Activated T-helper 17 cell treated with anti-CD3 and anti-CD28 coated beads, Interleukin-2, amount 50 U/mL, for 72 hours (primary cell): Measurements from ENCODE around the gene EIF2S2. TPM values are rescaled to one million over a fixed set of nuclear protein-coding genes. Genes with fewer than 3 reads are reported as not detected.

Experiments
- ATAC-seq: fragments of 150-1000 bp; cut with Tn5 transposase; replicated peaks from 2 replicates; pipeline ENCODE4 v1.10.0; 2021; ENCODE audit warnings: mild to moderate bottlenecking, moderate library complexity
- H3K27ac Mint-ChIP-seq: one replicate; pipeline ENCODE4 v1.8.0; 2022; ENCODE audit warnings: mixed read lengths
- H3K27me3 Mint-ChIP-seq: one replicate; pipeline ENCODE4 v1.8.0; 2022; ENCODE audit warnings: mixed read lengths
- H3K36me3 Mint-ChIP-seq: one replicate; pipeline ENCODE4 v1.8.0; 2022; ENCODE audit warnings: low read depth, mild to moderate bottlenecking, mixed read lengths
- H3K4me1 Mint-ChIP-seq: one replicate; pipeline ENCODE4 v1.8.0; 2022; ENCODE audit warnings: mixed read lengths
- H3K4me3 Mint-ChIP-seq: one replicate; pipeline ENCODE4 v1.8.0; 2022; ENCODE audit warnings: mild to moderate bottlenecking, mixed read lengths
- H3K9me3 Mint-ChIP-seq: one replicate; pipeline ENCODE4 v1.8.0; 2022; ENCODE audit warnings: mixed read lengths
- total RNA-seq, 2 donors: library from RNA; stranded (reverse); gene quantifications; one replicate each; pipeline ENCODE4 v1.2.3, GENCODE V29; 2022

Gene EIF2S2
- total RNA-seq, 2 donors from 2014 or later: 64.0 to 107 TPM

DNA sequence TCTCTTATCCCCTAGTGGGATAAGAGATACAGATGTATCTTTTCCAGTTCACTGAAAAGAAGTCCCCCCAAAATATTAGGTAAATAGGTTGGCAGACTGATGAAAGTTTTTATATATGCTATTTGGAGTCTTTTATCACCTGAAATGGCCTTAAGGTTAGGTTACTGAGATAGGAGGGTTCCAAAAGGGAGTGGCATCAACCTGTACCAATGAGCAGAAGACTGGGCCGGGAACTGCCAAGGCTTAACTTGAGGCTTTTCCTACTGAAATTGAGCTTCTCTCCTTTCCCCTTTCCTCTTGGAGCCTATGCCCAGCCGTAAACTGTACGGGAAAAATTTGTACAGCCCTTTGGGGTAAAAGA, 42.0 kb downstream of the EIF2S2 start:
- ATAC-seq: no peak
- Mint-ChIP-seq H3K27me3 (no peaks in the 10 kb centered on the region), H3K9me3 (no peaks in the 10 kb centered on the region), H3K4me1 (peaks cover 12% of the 10 kb centered on the region), H3K27ac (peak overlapping the region; percentile 68), H3K36me3 (peaks cover 40% of the 10 kb centered on the region), H3K4me3 (no peak overlapping the region)

DNA sequence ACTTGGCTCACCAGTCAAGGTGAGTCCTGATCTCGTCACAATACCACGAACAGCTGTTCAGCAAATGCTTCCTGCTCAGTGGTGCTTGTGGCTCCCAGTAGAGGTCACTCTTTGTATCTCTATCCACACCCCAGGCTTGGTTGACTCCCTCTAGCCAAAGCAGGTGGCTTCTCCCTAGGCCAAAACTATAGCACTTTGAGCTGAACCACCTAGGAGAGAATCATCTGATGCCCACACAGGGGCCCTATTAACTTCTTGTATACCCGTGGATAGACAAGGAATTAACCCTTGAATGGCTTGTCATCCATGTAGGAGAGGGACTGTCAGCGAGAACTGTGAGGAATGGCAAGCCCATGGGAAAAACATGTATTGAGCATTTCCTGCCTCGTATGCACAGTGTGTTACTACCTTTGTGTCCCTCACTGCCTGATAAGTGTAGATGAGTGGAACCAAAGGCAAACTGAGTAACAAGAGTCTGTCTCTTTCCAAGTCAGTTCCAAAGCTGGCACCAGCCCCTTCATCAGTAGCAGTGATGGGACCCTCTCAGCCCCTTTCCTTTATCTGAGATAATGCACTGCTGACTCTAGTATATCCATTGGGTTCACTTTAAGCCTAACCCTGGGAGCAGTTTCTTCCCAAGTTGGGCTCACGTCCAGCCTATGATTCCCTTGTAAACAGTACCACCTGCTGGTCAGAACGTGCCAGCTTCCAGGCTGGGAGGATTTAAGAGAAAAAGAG, 42.5 kb downstream of the EIF2S2 start:
- peak; percentile 91 for ATAC-seq
- H3K9me3 Mint-ChIP-seq: no peaks in the 10 kb centered on the region
- peak overlapping the region; percentile 68 for H3K27ac Mint-ChIP-seq
- H3K4me1 Mint-ChIP-seq: peaks cover 12% of the 10 kb centered on the region
- no peak overlapping the region for H3K4me3 Mint-ChIP-seq
- H3K27me3 Mint-ChIP-seq: no peaks in the 10 kb centered on the region
- peaks cover 38% of the 10 kb centered on the region for H3K36me3 Mint-ChIP-seq

DNA sequence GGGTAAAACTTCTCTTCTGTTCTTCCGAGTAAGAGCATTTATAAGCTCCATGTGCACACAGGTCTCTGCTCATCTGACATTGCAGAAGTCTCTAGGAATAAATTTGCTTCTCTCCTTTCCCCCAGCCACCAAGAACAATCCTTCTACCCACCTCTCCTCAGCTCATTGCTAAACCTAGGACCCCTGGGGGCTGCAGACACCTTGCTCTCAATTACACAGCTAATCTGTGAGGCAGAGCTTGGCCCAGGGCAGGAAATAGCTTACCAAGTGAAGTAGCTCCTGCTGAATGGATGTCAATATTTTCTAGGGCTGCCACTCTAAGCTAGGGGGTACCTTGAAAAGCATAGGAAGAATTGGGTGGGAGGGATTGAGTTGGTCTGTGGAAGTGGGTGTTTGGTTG, 44.0 kb downstream of the EIF2S2 start:
- Mint-ChIP-seq H3K4me3 (no peak overlapping the region), H3K27me3 (no peaks in the 10 kb centered on the region), H3K36me3 (peaks cover 28% of the 10 kb centered on the region), H3K9me3 (no peaks in the 10 kb centered on the region), H3K4me1 (peaks cover 12% of the 10 kb centered on the region), H3K27ac (peak overlapping the region; percentile 75)
- no peak for ATAC-seq

DNA sequence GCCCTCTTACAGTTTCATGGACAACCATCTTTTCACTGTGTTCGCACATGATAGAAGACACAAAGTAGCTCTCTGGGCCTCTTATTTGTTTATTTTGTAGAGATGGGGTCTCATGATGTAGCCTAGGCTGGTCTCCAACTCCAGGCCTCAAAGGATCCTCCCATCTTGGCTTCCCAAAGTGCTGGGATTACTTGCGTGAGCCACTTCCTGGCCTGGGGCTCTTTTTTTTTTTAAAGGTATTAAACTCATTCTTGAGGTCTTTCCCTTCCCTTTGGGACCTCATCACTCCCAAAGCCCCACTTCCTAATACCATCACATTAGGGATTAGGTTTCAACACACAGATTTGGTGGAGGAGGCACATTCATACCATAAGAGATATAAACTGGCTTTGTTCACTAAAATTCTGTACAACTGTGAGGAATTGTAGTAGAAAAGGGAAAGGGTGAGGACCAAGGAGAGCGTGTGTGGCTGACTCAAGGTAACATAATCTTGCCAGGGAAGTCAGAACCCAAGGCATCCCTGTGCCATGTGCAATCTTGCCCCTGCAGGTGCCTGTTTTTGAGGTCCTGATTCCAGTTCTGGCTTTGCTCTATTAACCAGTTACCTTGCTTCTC, 45.5 kb downstream of the EIF2S2 start:
- no peak for ATAC-seq
- H3K27ac Mint-ChIP-seq: no peak overlapping the region
- no peaks in the 10 kb centered on the region for H3K27me3 Mint-ChIP-seq
- H3K36me3 Mint-ChIP-seq: peaks cover 19% of the 10 kb centered on the region
- H3K9me3 Mint-ChIP-seq: no peaks in the 10 kb centered on the region
- H3K4me3 Mint-ChIP-seq: no peak overlapping the region
- H3K4me1 Mint-ChIP-seq: peaks cover 22% of the 10 kb centered on the region

DNA sequence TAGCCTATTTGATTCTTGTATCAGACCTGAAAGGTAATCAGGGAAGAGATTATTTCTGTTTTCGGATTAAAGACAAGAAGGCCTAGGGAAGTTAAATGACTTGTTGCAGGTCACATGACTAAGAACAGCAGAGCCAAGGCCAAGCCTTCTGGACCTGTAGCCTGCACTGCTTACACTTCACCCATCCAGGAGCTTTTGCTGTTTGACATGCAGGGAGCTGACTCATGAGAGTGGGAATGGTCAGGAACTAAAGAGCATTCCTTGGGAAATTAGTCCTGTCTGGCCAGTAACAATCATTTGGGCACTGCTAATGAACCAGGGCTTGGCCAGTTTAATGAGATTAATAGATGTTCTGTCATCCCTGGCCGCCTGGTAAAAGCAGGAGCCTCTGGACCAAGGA, 46.8 kb downstream of the EIF2S2 start:
- H3K9me3 Mint-ChIP-seq: no peaks in the 10 kb centered on the region
- H3K4me1 Mint-ChIP-seq: peaks cover 34% of the 10 kb centered on the region
- no peaks in the 10 kb centered on the region for H3K27me3 Mint-ChIP-seq
- H3K27ac Mint-ChIP-seq: peak overlapping the region; percentile 65
- no peak for ATAC-seq
- no peak overlapping the region for H3K4me3 Mint-ChIP-seq
- H3K36me3 Mint-ChIP-seq: peaks cover 18% of the 10 kb centered on the region

DNA sequence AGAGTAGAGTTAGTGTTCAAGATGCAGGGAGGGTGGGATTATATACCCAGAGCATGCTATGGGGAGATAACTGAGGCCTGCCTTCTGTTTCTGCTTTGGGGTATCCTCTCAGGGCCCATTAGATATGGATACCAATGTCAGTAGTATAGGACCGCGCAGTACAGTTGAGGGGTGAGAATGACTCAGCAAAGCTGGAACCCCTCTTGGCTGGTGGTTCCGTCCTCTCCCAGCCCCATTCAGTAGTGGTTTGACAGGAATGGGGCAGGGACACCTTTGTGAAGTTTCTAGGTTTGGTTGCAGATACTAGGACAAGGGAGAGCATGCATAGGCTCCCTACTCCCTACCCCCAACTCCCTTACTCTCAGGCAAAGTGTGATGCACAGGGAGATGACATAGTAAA, 47.8 kb downstream of the EIF2S2 start:
- ATAC-seq: no peak
- Mint-ChIP-seq H3K4me3 (no peak overlapping the region), H3K36me3 (peaks cover 25% of the 10 kb centered on the region), H3K27ac (peak overlapping the region; percentile 65), H3K27me3 (no peaks in the 10 kb centered on the region), H3K4me1 (peaks cover 42% of the 10 kb centered on the region), H3K9me3 (no peaks in the 10 kb centered on the region)

DNA sequence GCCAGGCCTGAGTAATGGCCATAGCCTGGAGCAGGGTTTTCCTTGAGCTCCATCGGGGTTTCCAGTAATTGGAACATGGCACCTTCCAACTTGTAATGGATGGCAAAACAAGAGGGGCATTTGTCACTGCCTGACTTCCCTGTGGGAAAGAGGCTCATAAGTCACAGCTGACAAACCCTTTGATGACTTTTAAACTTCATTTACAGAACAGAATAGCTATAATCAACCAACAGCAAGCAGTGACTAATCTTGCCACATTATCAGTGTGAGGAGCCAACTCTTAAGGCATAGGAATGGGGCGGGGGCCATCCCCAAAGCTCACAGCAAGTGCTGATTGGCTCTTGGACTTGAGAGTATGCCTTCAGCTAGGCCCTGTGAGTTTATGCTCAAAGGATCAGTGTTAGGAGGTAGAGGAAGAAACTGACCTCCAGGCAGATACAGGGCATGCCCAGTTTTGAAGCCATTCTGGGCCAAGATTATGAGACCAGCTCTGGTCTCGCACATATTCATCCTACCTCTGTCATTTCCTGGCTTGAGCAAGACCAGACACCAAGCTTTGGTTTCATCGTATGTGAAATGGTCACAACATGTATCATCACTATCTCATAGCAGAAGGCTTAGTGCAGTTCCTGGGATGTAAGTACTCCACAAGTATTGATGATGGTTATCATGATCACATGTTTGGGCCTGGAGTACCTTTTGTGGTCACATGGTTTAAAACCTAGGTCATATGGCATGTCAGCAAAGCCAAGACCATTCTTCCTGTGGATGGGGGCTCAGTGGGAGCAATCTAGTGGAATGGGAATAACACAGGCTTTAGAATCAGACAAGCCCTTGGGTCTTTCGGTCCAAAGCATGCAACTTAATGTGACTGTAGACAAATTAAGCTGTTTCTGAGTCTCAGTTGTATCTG, 49.2 kb downstream of the EIF2S2 start:
- Mint-ChIP-seq H3K4me3 (no peak overlapping the region), H3K9me3 (no peaks in the 10 kb centered on the region), H3K36me3 (peaks cover 30% of the 10 kb centered on the region), H3K4me1 (peaks cover 51% of the 10 kb centered on the region), H3K27me3 (no peaks in the 10 kb centered on the region), H3K27ac (peak overlapping the region; percentile 86)
- peak; percentile 75 for ATAC-seq

DNA sequence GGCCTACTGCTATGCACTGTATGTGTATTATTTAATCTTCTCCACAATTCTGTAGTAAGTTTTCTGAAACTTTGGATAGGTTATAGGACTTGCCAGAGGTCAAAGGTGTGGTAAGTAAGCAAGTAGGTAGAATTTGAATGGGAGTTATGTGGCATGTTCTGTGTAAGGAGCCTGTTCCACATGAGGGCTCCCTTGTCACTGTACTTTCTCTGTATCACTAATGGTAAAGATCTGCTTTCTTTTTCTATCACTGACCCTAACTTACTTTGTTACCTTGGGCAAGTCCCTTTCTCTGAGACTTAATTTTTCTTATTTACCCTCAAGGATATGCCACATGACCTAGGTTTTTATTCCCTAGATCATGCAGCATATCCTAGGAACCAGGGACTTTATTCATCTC, 50.3 kb downstream of the EIF2S2 start:
- Mint-ChIP-seq H3K27ac (peak overlapping the region; percentile 86), H3K4me1 (peaks cover 56% of the 10 kb centered on the region)
- no peak for ATAC-seq

DNA sequence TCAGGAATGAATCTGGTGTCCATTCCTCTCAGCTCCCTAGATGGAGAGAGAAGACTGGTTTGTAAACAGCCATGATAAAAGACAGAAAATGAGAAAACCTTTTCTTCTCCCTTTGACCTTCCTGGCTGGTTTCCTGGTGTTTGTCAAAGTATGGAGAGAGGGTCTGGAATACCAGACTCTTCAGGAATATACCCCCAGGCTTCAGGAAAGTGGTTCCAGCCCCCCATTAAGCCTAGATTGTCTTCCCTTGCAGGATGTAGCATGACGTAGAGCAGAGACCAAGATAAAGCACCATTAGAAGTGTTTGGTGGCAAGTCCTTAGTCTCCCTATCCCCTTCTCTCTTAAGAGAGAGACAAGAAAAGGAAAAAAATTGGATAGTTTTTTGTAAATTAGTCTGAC, 51.1 kb downstream of the EIF2S2 start:
- H3K4me1 Mint-ChIP-seq: peaks cover 63% of the 10 kb centered on the region
- peak overlapping the region; percentile 86 for H3K27ac Mint-ChIP-seq
- no peak overlapping the region for H3K4me3 Mint-ChIP-seq
- H3K9me3 Mint-ChIP-seq: no peaks in the 10 kb centered on the region
- peaks cover 30% of the 10 kb centered on the region for H3K36me3 Mint-ChIP-seq
- ATAC-seq: no peak
- H3K27me3 Mint-ChIP-seq: no peaks in the 10 kb centered on the region

More for the DNA sequence above, 50.3 kb downstream of the EIF2S2 start:
- Mint-ChIP-seq H3K9me3 (no peaks in the 10 kb centered on the region), H3K27me3 (no peaks in the 10 kb centered on the region), H3K4me3 (no peak overlapping the region), H3K36me3 (peaks cover 30% of the 10 kb centered on the region)

DNA sequence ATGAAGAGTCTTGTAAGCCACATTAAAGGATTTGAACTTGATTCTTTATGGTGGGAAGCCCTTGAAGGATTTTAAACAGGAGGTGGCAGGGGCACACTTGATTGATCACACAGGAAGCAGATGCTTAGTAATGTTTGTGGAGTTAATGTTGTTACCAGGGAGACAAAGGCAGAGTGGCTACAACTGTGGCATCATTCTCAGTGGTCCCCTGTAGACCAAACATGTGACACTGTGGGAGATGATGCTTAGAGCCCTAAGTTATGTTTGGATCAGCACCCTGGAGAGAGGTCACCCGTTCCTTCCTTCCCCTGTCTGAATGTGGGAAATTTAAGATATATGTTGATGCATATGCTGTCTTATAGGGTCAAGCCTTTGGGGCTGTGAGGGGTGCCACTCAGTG, 53.2 kb downstream of the EIF2S2 start:
- ATAC-seq: peak; percentile 48
- H3K4me1 Mint-ChIP-seq: peaks cover 77% of the 10 kb centered on the region
- peak overlapping the region; percentile 39 for H3K27ac Mint-ChIP-seq
- peaks cover 23% of the 10 kb centered on the region for H3K36me3 Mint-ChIP-seq
- H3K27me3 Mint-ChIP-seq: no peaks in the 10 kb centered on the region
- H3K4me3 Mint-ChIP-seq: no peak overlapping the region
- H3K9me3 Mint-ChIP-seq: no peaks in the 10 kb centered on the region

DNA sequence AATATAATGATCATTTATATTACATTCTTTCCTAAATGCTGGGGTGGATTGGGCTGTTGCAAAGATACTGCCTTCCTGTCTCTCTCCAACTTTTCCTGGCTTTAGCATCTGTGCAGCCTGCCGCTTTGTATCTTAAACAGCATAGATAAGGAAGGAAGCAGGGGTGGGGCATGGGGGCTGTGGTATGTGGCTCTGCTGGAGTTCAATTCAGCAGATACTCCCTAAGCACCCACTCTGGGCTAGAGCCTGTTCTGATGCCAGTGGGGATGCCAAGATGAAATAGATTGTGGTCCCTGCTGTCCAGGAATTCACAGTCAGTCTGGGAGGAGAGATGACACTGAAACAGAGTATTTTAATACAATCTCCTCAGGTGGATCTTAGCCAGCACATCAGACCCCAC, 56.8 kb downstream of the EIF2S2 start:
- Mint-ChIP-seq H3K4me3 (no peak overlapping the region), H3K4me1 (peaks cover 54% of the 10 kb centered on the region), H3K27ac (peak overlapping the region; percentile 83), H3K36me3 (peaks cover 11% of the 10 kb centered on the region), H3K9me3 (no peaks in the 10 kb centered on the region), H3K27me3 (no peaks in the 10 kb centered on the region)
- no peak for ATAC-seq

DNA sequence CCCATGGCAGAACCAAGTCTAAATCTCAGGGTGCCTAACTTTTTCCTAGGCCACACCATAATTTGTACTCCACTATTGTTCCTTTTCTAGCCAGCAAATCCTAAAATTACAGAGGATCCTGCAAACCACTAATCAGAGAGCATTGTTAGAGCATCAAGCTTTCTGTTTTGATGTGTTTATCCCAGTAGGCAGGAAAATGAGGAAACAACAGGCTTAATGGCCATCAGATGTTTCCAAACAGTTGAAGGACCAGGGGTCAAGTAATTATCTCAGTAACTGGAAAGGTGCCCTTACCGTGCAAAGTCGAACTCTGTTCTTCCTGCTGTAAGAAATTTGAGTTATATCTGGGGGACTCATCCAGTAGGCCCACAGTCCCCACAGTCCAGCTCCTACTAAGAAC, 59.6 kb downstream of the EIF2S2 start:
- no peak for ATAC-seq
- H3K36me3 Mint-ChIP-seq: peaks cover under 1% of the 10 kb centered on the region
- H3K9me3 Mint-ChIP-seq: no peaks in the 10 kb centered on the region
- H3K4me3 Mint-ChIP-seq: no peak overlapping the region
- peaks cover 45% of the 10 kb centered on the region for H3K4me1 Mint-ChIP-seq
- peak overlapping the region; percentile 26 for H3K27ac Mint-ChIP-seq
- H3K27me3 Mint-ChIP-seq: no peaks in the 10 kb centered on the region

DNA sequence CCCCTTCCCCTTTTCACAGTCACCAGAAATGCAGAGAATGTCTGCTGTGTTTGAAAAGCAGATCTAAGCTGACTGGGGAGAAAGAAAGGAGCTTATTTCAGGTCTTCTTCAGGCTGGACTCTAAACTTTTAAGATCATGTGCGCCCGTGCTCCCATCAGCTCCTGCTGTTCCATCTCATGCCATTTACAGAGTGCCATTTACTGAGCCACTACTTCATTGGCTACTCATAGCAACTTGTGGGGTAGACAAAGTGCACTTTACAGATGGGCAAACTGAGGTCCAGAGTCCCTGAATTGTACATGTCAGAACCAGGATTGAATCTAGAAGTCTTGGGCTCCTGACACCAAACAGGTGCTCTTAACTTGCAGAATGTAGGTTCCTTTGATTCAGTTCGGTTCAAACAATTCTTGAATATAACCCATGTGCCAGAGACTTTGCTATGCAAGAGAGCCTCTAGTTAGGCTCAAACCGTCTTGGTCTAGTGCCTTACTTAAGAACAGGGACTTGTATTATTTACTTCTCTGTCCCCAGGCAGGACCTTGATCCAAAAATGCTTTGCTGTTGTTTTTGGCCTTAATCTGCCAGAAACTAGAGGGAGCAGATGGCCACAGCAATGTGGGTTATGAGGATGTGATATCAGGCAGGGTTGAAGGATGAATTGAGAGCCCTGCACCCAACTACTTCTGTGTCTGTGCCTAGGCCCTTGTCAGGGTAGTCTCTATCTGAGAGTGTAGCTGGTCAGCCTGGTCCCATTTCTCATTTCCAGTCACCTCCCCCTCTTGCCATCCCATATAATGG, 61.9 kb downstream of the EIF2S2 start:
- Mint-ChIP-seq H3K4me1 (peaks cover 43% of the 10 kb centered on the region), H3K9me3 (no peaks in the 10 kb centered on the region), H3K27me3 (no peaks in the 10 kb centered on the region), H3K36me3 (peaks cover 18% of the 10 kb centered on the region), H3K4me3 (no peak overlapping the region), H3K27ac (peak overlapping the region; percentile 58)
- no peak for ATAC-seq

DNA sequence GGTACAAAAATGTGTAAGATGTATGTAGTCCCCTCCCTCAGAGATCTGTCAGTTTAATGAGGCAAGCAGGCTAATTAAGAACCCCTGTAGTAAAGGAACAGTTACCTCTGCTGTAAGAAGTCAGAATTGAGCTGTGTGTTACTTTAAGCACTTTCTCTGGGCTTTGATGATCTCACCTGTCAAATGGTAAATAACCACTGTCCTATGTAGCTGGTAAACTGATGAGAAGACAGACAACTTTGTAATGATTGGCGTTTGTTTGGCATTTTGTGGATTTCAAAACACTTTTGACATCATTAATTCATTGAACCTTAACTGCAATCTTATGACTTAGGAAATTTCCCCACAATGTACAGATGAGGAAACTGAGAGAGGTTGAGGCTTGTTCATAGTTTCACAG, 62.7 kb downstream of the EIF2S2 start:
- Mint-ChIP-seq H3K36me3 (peaks cover 21% of the 10 kb centered on the region), H3K27me3 (no peaks in the 10 kb centered on the region), H3K27ac (peak overlapping the region; percentile 58), H3K4me3 (no peak overlapping the region), H3K9me3 (no peaks in the 10 kb centered on the region), H3K4me1 (peaks cover 40% of the 10 kb centered on the region)
- peak; percentile 40 for ATAC-seq
